ENCODE data around the gene ZNF652. TPM values are rescaled to one million over a fixed set of nuclear protein-coding genes. Genes with fewer than 3 reads are reported as not detected.
A peak's percentile ranks its signal among the peaks of the same experiment; 100 is the strongest.
"Not testable (repeated sequence)": the region's sequence is repeated elsewhere in the genome, so short reads cannot be mapped to it uniquely, and the experiment has no call there.

The ZNF652 gene
- total RNA-seq, 4 donors from 2014 or later = 56.0 to 124 (median 92.2) TPM

GRCh38 chr17:49365667-49366066 lies 3.6 kb upstream of the ZNF652 start:
- TF ChIP-seq CTCF (IDR thresholded peaks at IDR 0.05) = no peak
- TF ChIP-seq POLR2AphosphoS5 (IDR thresholded peaks at IDR 0.05) = no peak
- TF ChIP-seq EP300 (IDR thresholded peaks at IDR 0.05) = no peak
- TF ChIP-seq POLR2A (IDR thresholded peaks at IDR 0.05) = no peak
- no peaks in the 10 kb centered on the region for H3K9me3 ChIP-seq
- H3K27ac ChIP-seq = no peak overlapping the region
- H3K4me3 ChIP-seq = no peak overlapping the region
- WGBS, 2 donors (ENCODE audit: low coverage in 1 of 2) = 25 to 100% methylated on average over 1 to 2 of the region's 2 CpGs
- no peaks in the 10 kb centered on the region for H3K36me3 ChIP-seq
- ATAC-seq = no peak
- H3K27me3 ChIP-seq = no peaks in the 10 kb centered on the region
- H3K4me1 ChIP-seq = peaks cover 0 to 16% (median 3%) of the 10 kb centered on the region in 3 donors

GRCh38 chr17:49365126-49365525 lies 3.1 kb upstream of the ZNF652 start:
- not testable (repeated sequence) for H3K27ac ChIP-seq, H3K27me3 ChIP-seq, H3K36me3 ChIP-seq, H3K9me3 ChIP-seq, ATAC-seq, H3K4me3 ChIP-seq
- WGBS, 2 donors (ENCODE audit: low coverage in 1 of 2) = 60 to 85% methylated on average over 1 to 3 of the region's 10 CpGs
- peaks cover 0 to 21% (median 7%) of the 10 kb centered on the region in 3 donors for H3K4me1 ChIP-seq

GRCh38 chr17:49364119-49364518 lies 2.1 kb upstream of the ZNF652 start:
- Histone ChIP-seq H3K4me3 (no peak overlapping the region), H3K27ac (no peak overlapping the region), H3K9me3 (no peaks in the 10 kb centered on the region), H3K4me1 (peaks cover 0 to 31% (median 7%) of the 10 kb centered on the region in 3 donors), H3K36me3 (no peaks in the 10 kb centered on the region), H3K27me3 (no peaks in the 10 kb centered on the region)
- WGBS, 2 donors (ENCODE audit: low coverage in 1 of 2) = 69 to 93% methylated on average over 2 of the region's 2 CpGs
- TF ChIP-seq CTCF (IDR thresholded peaks at IDR 0.05) = no peak
- no peak for TF ChIP-seq EP300 (IDR thresholded peaks at IDR 0.05)
- no peak for TF ChIP-seq POLR2AphosphoS5 (IDR thresholded peaks at IDR 0.05)
- TF ChIP-seq POLR2A (IDR thresholded peaks at IDR 0.05) = no peak
- no peak for ATAC-seq

GRCh38 chr17:49363251-49363650 lies 1.2 kb upstream of the ZNF652 start:
- Histone ChIP-seq H3K27me3 (no peaks in the 10 kb centered on the region), H3K27ac (peak overlapping the region in 3 of 4 donors; percentile 95 to 96 (median 95)), H3K9me3 (no peaks in the 10 kb centered on the region), H3K36me3 (no peaks in the 10 kb centered on the region), H3K4me1 (peaks cover 0 to 40% (median 9%) of the 10 kb centered on the region in 3 donors), H3K4me3 (no peak overlapping the region)
- no peak for ATAC-seq
- TF ChIP-seq CTCF (IDR thresholded peaks at IDR 0.05) = no peak
- TF ChIP-seq EP300 (IDR thresholded peaks at IDR 0.05) = no peak
- no peak for TF ChIP-seq POLR2AphosphoS5 (IDR thresholded peaks at IDR 0.05)
- no peak for TF ChIP-seq POLR2A (IDR thresholded peaks at IDR 0.05)
- 76 to 85% methylated on average over 4 of the region's 4 CpGs for WGBS, 2 donors (ENCODE audit: low coverage in 1 of 2)

- TF ChIP-seq CTCF (IDR thresholded peaks at IDR 0.05) = no peak
- TF ChIP-seq EP300 (IDR thresholded peaks at IDR 0.05) = no peak
- TF ChIP-seq POLR2AphosphoS5 (IDR thresholded peaks at IDR 0.05) = no peak
- TF ChIP-seq POLR2A (IDR thresholded peaks at IDR 0.05) = no peak
- 8 to 16% methylated on average over 9 to 10 of the region's 10 CpGs for WGBS, 2 donors (ENCODE audit: low coverage in 1 of 2)
- Histone ChIP-seq H3K27me3 (no peaks in the 10 kb centered on the region), H3K9me3 (no peaks in the 10 kb centered on the region), H3K27ac (peak overlapping the region; percentile 58 to 96 (median 95)), H3K4me3 (peak overlapping the region; percentile 84 to 93), H3K4me1 (peaks cover 0 to 45% (median 13%) of the 10 kb centered on the region in 3 donors), H3K36me3 (no peaks in the 10 kb centered on the region)
- ATAC-seq = no peak
These were observed 670 bp upstream of the ZNF652 start for GRCh38 chr17:49362723-49363117.
